OCI-LY1 (cell line): ENCODE data around the gene CSRP1.

Experiments
- H2AFZ ChIP-seq: fragments of 200-600 bp; sonication (generic), shearing (Covaris generic); 2 replicates; pipeline ENCODE4 v1.6.0; 2014; ENCODE audit warnings: antibody characterized with exemption, mild to moderate bottlenecking, low read length
- H3F3A ChIP-seq: fragments of 200-600 bp; sonication (generic), shearing (Covaris generic); 2 replicates; pipeline ENCODE4 v1.6.0; 2014; ENCODE audit warnings: mild to moderate bottlenecking, antibody characterized with exemption, low read length, moderate library complexity; ENCODE audit not compliant: insufficient read depth
- H3K27ac ChIP-seq: fragments of 200-600 bp; sonication (generic); 2 replicates; pipeline ENCODE4 v1.5.1; 2014; ENCODE audit warnings: low read length, mixed run types, mild to moderate bottlenecking, low read depth; ENCODE audit not compliant: poor library complexity, severe bottlenecking
- H3K27me3 ChIP-seq: fragments of 200-600 bp; sonication (generic); 2 replicates; pipeline ENCODE4 v1.6.0; 2014; ENCODE audit warnings: antibody characterized with exemption, mild to moderate bottlenecking, low read length, moderate library complexity; ENCODE audit not compliant: insufficient read depth
- H3K36me3 ChIP-seq: fragments of 200-600 bp; sonication (generic); 2 replicates; pipeline ENCODE4 v1.6.1; 2014; ENCODE audit warnings: mild to moderate bottlenecking, antibody characterized with exemption, low read length, moderate library complexity, mixed read lengths; ENCODE audit not compliant: insufficient read depth
- H3K4me1 ChIP-seq: fragments of 200-600 bp; sonication (generic); 2 replicates; pipeline ENCODE4 v1.5.1; 2014; ENCODE audit warnings: mild to moderate bottlenecking, low read length, moderate library complexity; ENCODE audit not compliant: insufficient read depth, severe bottlenecking
- H3K4me2 ChIP-seq: fragments of 200-600 bp; sonication (generic), shearing (Covaris generic); 2 replicates; pipeline ENCODE4 v1.6.1; 2014; ENCODE audit warnings: low read length
- H3K4me3 ChIP-seq: fragments of 200-600 bp; sonication (generic); 2 replicates; pipeline ENCODE4 v1.5.1; 2014; ENCODE audit warnings: low read length, low read depth, mild to moderate bottlenecking, mixed read lengths; ENCODE audit not compliant: poor library complexity, severe bottlenecking
- H3K79me2 ChIP-seq: fragments of 200-600 bp; shearing (Covaris generic); 2 replicates; pipeline ENCODE4 v1.6.1; 2016; ENCODE audit warnings: mixed run types, low read length, mixed read lengths; ENCODE audit not compliant: insufficient read depth
- H3K9ac ChIP-seq: fragments of 200-600 bp; sonication (generic), shearing (Covaris generic); 2 replicates; pipeline ENCODE4 v1.6.1; 2014; ENCODE audit warnings: mild to moderate bottlenecking, low read length, mixed read lengths
- H3K9me2 ChIP-seq: fragments of 200-600 bp; sonication (generic), shearing (Covaris generic); 2 replicates; pipeline ENCODE4 v1.6.1; 2014; ENCODE audit warnings: low read depth, mild to moderate bottlenecking, low read length, mixed read lengths
- H3K9me3 ChIP-seq: fragments of 200-600 bp; shearing (Covaris generic); 2 replicates; pipeline ENCODE4 v1.6.1; 2014; ENCODE audit warnings: low read length, mixed read lengths
- H4K20me1 ChIP-seq: fragments of 200-600 bp; sonication (generic), shearing (Covaris generic); 2 replicates; pipeline ENCODE4 v1.6.0; 2016; ENCODE audit warnings: mild to moderate bottlenecking, low read length; ENCODE audit not compliant: insufficient read depth
- EZH2 ChIP-seq: fragments of 200-600 bp; sonication (generic), shearing (Covaris generic); IDR thresholded peaks from 2 replicates; pipeline ENCODE4 v1.8.0; 2017; ENCODE audit warnings: borderline replicate concordance, mixed run types, mild to moderate bottlenecking, antibody characterized with exemption, low read length, moderate library complexity, mixed read lengths
- TF ChIP-seq, protein P1 (sequence below): fragments of 200-600 bp; sonication (generic), shearing (Covaris generic); IDR thresholded peaks from 2 replicates; pipeline ENCODE4 v1.5.1; 2017; ENCODE audit warnings: mild to moderate bottlenecking, antibody characterized with exemption, low read length, moderate library complexity, mixed read lengths

The CSRP1 gene

DNA sequence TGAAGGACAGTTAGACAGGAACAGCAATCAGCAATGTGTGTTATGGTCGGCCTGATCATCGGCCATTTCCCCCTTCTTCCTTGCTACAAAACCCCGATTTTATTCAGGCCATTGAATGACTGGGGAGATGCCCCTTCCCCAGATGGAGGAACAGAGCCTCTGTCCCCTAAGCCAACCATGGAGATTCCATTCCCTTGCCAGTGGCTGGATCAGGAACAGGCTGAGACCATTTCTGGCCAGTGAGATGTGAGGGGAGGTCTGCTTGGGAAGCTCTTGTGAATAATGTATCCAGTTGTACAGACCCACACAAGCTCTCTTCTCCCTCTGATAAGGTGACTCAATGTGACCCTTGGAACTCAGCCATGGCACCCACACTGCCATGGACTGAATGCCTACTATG is 7.7 kb downstream of the CSRP1 start:
- Histone ChIP-seq H3K9me2 (no peaks in the 10 kb centered on the region), H3K4me2 (no peak overlapping the region), H3F3A (no peaks in the 10 kb centered on the region), H4K20me1 (no peaks in the 10 kb centered on the region), H3K27ac (no peak overlapping the region), H3K79me2 (no peaks in the 10 kb centered on the region), H3K27me3 (no peaks in the 10 kb centered on the region), H2AFZ (no peak overlapping the region), H3K9me3 (no peaks in the 10 kb centered on the region), H3K4me3 (no peak overlapping the region), H3K36me3 (peaks cover 23% of the 10 kb centered on the region), H3K4me1 (peaks cover 22% of the 10 kb centered on the region), H3K9ac (no peak overlapping the region)
- TF ChIP-seq, protein P1, sequence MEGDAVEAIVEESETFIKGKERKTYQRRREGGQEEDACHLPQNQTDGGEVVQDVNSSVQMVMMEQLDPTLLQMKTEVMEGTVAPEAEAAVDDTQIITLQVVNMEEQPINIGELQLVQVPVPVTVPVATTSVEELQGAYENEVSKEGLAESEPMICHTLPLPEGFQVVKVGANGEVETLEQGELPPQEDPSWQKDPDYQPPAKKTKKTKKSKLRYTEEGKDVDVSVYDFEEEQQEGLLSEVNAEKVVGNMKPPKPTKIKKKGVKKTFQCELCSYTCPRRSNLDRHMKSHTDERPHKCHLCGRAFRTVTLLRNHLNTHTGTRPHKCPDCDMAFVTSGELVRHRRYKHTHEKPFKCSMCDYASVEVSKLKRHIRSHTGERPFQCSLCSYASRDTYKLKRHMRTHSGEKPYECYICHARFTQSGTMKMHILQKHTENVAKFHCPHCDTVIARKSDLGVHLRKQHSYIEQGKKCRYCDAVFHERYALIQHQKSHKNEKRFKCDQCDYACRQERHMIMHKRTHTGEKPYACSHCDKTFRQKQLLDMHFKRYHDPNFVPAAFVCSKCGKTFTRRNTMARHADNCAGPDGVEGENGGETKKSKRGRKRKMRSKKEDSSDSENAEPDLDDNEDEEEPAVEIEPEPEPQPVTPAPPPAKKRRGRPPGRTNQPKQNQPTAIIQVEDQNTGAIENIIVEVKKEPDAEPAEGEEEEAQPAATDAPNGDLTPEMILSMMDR = no peak
- no peak for TF ChIP-seq EZH2

DNA sequence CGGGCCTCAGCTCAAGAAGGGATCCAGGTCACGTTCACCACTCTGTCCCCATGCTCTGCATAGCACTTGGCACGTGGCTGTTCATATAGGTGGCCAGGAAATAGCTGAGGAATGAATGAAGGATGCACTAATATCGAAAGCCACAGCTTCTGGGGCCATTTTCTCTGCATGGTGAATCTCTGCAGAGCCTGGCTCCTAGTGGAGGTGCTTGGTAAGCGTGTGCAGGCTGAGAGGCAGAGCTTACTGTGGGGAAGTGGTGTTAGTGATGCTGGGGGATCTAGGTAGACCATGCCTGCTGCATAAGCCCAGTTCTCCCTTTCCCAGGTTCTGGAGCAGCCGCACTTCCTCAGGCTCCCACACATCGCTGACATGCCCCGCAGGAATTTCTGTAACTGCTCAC is 8.3 kb downstream of the CSRP1 start:
- no peaks in the 10 kb centered on the region for H3K79me2 ChIP-seq
- no peaks in the 10 kb centered on the region for H4K20me1 ChIP-seq
- H2AFZ ChIP-seq = no peak overlapping the region
- H3K9me2 ChIP-seq = no peaks in the 10 kb centered on the region
- H3K36me3 ChIP-seq = peaks cover 29% of the 10 kb centered on the region
- no peaks in the 10 kb centered on the region for H3F3A ChIP-seq
- no peak overlapping the region for H3K9ac ChIP-seq
- no peak overlapping the region for H3K4me2 ChIP-seq
- no peak overlapping the region for H3K4me3 ChIP-seq
- H3K9me3 ChIP-seq = no peaks in the 10 kb centered on the region
- H3K27ac ChIP-seq = no peak overlapping the region
- TF ChIP-seq EZH2 = no peak
- TF ChIP-seq, protein P1 = no peak
- H3K4me1 ChIP-seq = peaks cover 16% of the 10 kb centered on the region
- H3K27me3 ChIP-seq = no peaks in the 10 kb centered on the region

DNA sequence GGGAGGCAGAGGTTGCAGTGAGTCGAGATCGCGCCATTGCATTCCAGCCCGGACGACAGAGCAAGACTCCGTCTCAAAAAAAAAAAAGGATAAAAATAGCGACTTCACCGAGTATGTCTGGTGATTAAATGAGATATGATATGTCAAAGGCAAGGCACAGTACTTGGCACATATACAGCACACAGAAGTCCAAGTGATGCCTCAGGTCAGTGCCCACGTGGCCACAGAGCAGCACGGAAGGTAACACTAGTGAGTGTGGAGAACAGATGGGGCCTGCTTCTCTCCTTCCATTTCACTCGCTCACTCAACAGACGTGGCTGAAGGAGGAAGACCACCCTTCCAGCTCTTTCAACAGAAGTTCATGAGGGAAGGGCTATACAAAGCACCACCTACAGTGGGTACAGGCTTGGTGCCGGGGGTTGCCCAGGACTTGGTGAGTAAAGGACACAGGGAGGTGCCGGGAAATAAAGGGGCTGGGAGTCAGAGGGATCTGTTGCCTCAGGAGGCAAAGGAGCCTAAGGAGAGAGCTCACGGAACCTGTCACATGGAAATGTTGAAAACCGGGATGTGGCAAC is 8.9 kb downstream of the CSRP1 start:
- Histone ChIP-seq H3K9ac (no peak overlapping the region), H3K4me3 (no peak overlapping the region), H3F3A (no peaks in the 10 kb centered on the region), H3K9me3 (no peaks in the 10 kb centered on the region), H3K9me2 (no peaks in the 10 kb centered on the region), H3K27me3 (no peaks in the 10 kb centered on the region), H2AFZ (no peak overlapping the region), H3K27ac (no peak overlapping the region), H3K79me2 (no peaks in the 10 kb centered on the region), H3K4me2 (no peak overlapping the region), H3K4me1 (peaks cover 10% of the 10 kb centered on the region), H3K36me3 (peaks cover 35% of the 10 kb centered on the region), H4K20me1 (no peaks in the 10 kb centered on the region)
- TF ChIP-seq EZH2 = no peak
- TF ChIP-seq, protein P1 = no peak
